Osteoblast (primary cell): ENCODE results near the gene SLC25A44. TPM values are rescaled to one million over a fixed set of nuclear protein-coding genes. Genes with fewer than 3 reads are reported as not detected.

Experiments used
- DNase-seq: peaks from one replicate; pipeline ENCODE4 v3.0.0; 2011; ENCODE audit warnings: low spot score, mixed read lengths; ENCODE audit not compliant: insufficient read length; ENCODE audit errors: missing footprints
- H2AFZ ChIP-seq: 2 replicates; pipeline ENCODE4 v1.6.0; 2011; ENCODE audit warnings: mild to moderate bottlenecking, low read length
- H3K27ac ChIP-seq: 2 replicates; pipeline ENCODE4 v1.5.1; 2011; ENCODE audit warnings: mild to moderate bottlenecking, low read depth, low read length, moderate library complexity
- H3K27me3 ChIP-seq: 2 replicates; pipeline ENCODE4 v1.6.0; 2012; ENCODE audit warnings: mild to moderate bottlenecking, control low read depth, inconsistent platforms, low read length, moderate library complexity; ENCODE audit not compliant: insufficient read depth
- H3K36me3 ChIP-seq: 2 replicates; pipeline ENCODE4 v1.5.1; 2011; ENCODE audit warnings: mild to moderate bottlenecking, low read length, control low read depth, moderate library complexity; ENCODE audit not compliant: insufficient read depth
- H3K4me1 ChIP-seq: 2 replicates; pipeline ENCODE4 v1.5.1; 2011; ENCODE audit warnings: mild to moderate bottlenecking, low read length, control low read depth, moderate library complexity; ENCODE audit not compliant: insufficient read depth
- H3K4me2 ChIP-seq: 2 replicates; pipeline ENCODE4 v1.6.0; 2011; ENCODE audit warnings: mild to moderate bottlenecking, low read length; ENCODE audit not compliant: insufficient read depth
- H3K4me3 ChIP-seq: fragments of 200-600 bp; sonication (generic); 3 replicates; pipeline ENCODE4 v1.5.1; 2012; ENCODE audit warnings: mild to moderate bottlenecking, low read length, inconsistent platforms; ENCODE audit not compliant: insufficient read depth
- H3K79me2 ChIP-seq: 2 replicates; pipeline ENCODE4 v1.6.0; 2012; ENCODE audit warnings: mild to moderate bottlenecking, low read length, control low read depth, inconsistent platforms; ENCODE audit not compliant: insufficient read depth
- H3K9me3 ChIP-seq: 2 replicates; pipeline ENCODE4 v1.5.1; 2011; ENCODE audit warnings: low read depth, low read length, control low read depth
- H4K20me1 ChIP-seq: 2 replicates; pipeline ENCODE4 v1.6.0; 2012; ENCODE audit warnings: mild to moderate bottlenecking, low read length, control low read depth; ENCODE audit not compliant: insufficient read depth
- total RNA-seq: library from RNA; depleted of rRNA; stranded (reverse); fragments of >200 nt; gene quantifications from 2 replicates; pipeline ENCODE4 v1.2.3, GENCODE V29; 2012
- TF ChIP-seq, protein P1 (sequence below): IDR thresholded peaks from 2 replicates; pipeline ENCODE4 v1.5.1; 2011; ENCODE audit warnings: mild to moderate bottlenecking, low read depth, low read length, moderate library complexity; ENCODE audit errors: extremely low read depth

SLC25A44 gene
- total RNA-seq, 1 donor = 15.2 TPM

DNA sequence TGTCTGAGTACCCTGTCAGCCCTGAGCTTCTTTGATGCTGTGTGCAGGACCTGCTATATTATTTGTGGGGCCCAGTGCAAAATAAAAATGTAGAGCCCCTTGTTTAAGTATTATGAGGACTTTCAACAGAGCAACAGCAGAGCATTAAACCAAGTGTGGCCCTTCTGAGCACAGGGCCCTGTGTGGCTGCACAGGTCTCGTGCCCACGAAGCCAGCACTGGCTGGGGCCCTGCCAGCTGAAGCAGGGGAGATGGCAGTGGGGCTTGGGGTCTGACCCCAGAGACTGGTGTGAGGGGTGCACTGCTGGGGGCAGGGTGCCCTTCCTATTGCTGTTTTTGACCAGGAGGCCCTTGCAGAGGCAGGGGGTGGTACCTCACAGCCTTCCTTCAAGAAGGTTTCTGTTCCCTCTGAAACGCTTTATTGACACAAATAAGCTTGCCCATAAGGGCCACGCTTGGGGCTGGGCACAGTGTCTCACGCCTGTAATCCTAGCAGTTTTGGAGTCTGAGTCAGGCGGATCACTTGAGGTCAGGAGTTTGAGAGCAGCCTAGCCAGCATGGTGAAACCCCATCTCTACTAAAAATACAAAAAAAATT is 42.7 kb upstream of the SLC25A44 start:
- DNase-seq = peak; percentile 91
- Histone ChIP-seq H3K27ac (peak overlapping the region; percentile 16), H3K4me2 (peak overlapping the region; percentile 33)

DNA sequence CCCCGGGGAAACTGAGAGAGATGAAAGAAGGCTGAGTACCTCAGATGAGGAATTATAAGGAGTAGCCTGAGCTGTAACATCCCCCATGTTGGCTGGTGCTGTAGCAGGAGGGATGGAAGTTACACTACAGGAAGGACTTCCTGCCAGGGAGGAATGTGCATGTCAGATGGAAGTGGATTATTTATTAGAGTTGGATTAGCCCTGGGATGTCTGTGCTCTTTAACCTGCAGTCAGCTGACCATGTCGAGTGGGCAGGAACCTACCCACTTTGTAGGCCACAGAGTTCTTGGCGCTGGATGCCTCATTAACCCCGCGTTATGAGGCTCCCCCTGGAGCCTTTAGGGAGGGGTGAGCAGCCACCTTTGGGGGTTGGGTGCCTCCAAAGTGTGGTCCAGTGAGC is 41.3 kb upstream of the SLC25A44 start:
- peaks cover 11% of the 10 kb centered on the region for H3K27me3 ChIP-seq
- H3K9me3 ChIP-seq = no peaks in the 10 kb centered on the region
- H3K79me2 ChIP-seq = no peaks in the 10 kb centered on the region
- TF ChIP-seq, protein P1, sequence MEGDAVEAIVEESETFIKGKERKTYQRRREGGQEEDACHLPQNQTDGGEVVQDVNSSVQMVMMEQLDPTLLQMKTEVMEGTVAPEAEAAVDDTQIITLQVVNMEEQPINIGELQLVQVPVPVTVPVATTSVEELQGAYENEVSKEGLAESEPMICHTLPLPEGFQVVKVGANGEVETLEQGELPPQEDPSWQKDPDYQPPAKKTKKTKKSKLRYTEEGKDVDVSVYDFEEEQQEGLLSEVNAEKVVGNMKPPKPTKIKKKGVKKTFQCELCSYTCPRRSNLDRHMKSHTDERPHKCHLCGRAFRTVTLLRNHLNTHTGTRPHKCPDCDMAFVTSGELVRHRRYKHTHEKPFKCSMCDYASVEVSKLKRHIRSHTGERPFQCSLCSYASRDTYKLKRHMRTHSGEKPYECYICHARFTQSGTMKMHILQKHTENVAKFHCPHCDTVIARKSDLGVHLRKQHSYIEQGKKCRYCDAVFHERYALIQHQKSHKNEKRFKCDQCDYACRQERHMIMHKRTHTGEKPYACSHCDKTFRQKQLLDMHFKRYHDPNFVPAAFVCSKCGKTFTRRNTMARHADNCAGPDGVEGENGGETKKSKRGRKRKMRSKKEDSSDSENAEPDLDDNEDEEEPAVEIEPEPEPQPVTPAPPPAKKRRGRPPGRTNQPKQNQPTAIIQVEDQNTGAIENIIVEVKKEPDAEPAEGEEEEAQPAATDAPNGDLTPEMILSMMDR = no peak
- H3K27ac ChIP-seq = no peak overlapping the region
- no peaks in the 10 kb centered on the region for H4K20me1 ChIP-seq
- peak; percentile 80 for DNase-seq
- no peak overlapping the region for H3K4me2 ChIP-seq
- H3K4me1 ChIP-seq = peaks cover 9% of the 10 kb centered on the region
- no peak overlapping the region for H2AFZ ChIP-seq
- no peaks in the 10 kb centered on the region for H3K36me3 ChIP-seq
- H3K4me3 ChIP-seq = no peak overlapping the region

More for the DNA sequence above, 42.7 kb upstream of the SLC25A44 start:
- TF ChIP-seq, protein P1 = no peak
- Histone ChIP-seq H3K4me3 (peak overlapping the region; percentile 22), H3K36me3 (no peaks in the 10 kb centered on the region), H3K27me3 (peaks cover 11% of the 10 kb centered on the region), H2AFZ (no peak overlapping the region), H3K79me2 (no peaks in the 10 kb centered on the region), H3K9me3 (no peaks in the 10 kb centered on the region), H4K20me1 (no peaks in the 10 kb centered on the region), H3K4me1 (peaks cover 19% of the 10 kb centered on the region)

DNA sequence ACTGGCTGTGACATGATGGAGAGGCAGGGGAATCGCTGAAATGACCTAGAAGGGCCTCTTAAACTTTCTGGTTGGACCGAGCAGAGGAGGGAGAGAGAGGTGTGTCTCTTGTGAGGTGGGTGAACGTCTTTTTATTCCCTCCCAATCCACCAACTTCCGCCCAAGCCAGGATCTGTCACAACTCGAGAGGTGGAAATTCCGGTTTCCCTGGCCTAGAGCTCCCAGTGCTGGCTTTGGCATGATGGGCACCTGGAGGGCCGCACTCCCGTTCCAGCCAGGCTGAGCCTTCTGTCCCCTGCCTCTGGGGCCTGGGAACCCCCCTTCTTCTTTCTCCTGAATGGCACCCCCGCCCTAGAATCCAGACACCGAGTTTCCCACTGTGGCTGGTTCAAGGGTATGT is 40.5 kb upstream of the SLC25A44 start, which contains the start of gene SEMA4A:
SEMA4A (plus strand) TSS at position 224 of the 400 bp plus-strand sequence. CDS start 994 bp downstream, outside the sequence.
- H3K79me2 ChIP-seq = no peaks in the 10 kb centered on the region
- H3K4me3 ChIP-seq = no peak within 1 kb of the TSS
- no peaks in the 10 kb centered on the region for H3K9me3 ChIP-seq
- no peak within 1 kb of the TSS for H3K27ac ChIP-seq
- TF ChIP-seq, protein P1 = no peak
- DNase-seq = peak; percentile 38
- peaks cover 9% of the 10 kb centered on the region for H3K4me1 ChIP-seq
- H3K27me3 ChIP-seq = peaks cover 7% of the 10 kb centered on the region
- H2AFZ ChIP-seq = no peak within 1 kb of the TSS
- H3K36me3 ChIP-seq = no peaks in the 10 kb centered on the region
- H3K4me2 ChIP-seq = no peak within 1 kb of the TSS
- no peaks in the 10 kb centered on the region for H4K20me1 ChIP-seq

DNA sequence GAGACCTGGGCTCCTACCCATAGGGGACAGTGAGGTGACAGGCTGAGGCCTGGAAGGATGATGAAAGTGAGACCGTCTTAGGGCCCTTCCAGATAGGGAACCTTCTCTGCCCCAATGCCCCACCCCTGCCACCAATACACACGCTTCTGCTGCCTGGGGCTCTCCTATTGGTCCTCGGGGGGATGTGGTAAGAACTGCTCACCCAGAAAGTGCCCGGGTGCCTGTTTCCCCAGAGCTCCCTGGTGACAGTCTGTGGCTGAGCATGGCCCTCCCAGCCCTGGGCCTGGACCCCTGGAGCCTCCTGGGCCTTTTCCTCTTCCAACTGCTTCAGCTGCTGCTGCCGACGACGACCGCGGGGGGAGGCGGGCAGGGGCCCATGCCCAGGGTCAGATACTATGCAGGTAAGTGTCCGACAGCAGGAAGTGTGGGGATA is 39.6 kb upstream of the SLC25A44 start:
- no peak overlapping the region for H2AFZ ChIP-seq
- H3K9me3 ChIP-seq = no peaks in the 10 kb centered on the region
- H4K20me1 ChIP-seq = no peaks in the 10 kb centered on the region
- TF ChIP-seq, protein P1 = no peak
- H3K27me3 ChIP-seq = peaks cover 5% of the 10 kb centered on the region
- no peaks in the 10 kb centered on the region for H3K36me3 ChIP-seq
- no peak overlapping the region for H3K4me2 ChIP-seq
- no peak overlapping the region for H3K27ac ChIP-seq
- peaks cover 9% of the 10 kb centered on the region for H3K4me1 ChIP-seq
- no peak overlapping the region for H3K4me3 ChIP-seq
- DNase-seq = no peak
- H3K79me2 ChIP-seq = no peaks in the 10 kb centered on the region
